ENCODE data around the gene TCP11L2. TPM values are rescaled to one million over a fixed set of nuclear protein-coding genes. Genes with fewer than 3 reads are reported as not detected.

TCP11L2 gene
- total RNA-seq, 4 donors from 2014 or later, result 55.5 to 81.4 (median 72.7) TPM

DNA sequence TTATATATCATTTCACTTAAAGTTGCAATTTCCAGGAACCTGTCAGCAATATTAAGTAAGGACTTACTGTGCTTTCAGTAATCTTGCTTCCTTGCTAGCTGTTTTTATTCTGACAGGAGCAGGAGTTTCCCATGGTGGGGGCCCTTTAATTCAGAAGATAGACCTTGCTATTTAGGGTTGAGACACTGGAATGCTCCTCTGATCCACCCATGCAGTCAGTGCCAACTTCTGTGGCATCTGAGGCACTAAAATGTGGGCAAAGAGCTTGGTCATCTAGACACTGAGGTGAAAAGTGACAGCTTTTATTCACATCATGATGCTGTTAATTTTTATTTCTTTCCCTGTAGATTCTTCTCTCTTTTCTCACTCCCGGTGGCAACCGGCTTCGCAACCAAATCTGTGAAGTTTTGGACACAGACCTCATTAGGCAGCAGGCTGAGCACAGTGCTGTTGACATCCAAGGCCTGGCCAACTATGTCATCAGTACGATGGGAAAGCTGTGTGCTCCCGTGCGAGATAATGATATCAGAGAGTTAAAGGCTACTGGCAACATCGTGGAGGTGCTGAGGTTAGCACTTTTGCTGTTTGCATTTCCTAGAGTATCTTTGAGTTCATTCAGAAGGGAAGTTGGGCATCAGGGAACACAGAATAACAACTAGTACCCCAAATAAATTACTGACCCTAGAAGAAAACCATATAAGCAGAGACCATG lies 18.8 kb downstream of the TCP11L2 start:
- WGBS, 2 donors, result 67 to 77% methylated on average over 7 of the region's 7 CpGs
- no peak overlapping the region for H3K4me3 ChIP-seq (ENCODE audit: low read depth, poor library complexity, severe bottlenecking)
- DNase-seq (ENCODE audit: low spot score in 2 of 2), result no peak
- intact Hi-C loops (cut with DNase I; ENCODE audit: low total_unique reads), result no loop called here
- TF ChIP-seq, protein P1, sequence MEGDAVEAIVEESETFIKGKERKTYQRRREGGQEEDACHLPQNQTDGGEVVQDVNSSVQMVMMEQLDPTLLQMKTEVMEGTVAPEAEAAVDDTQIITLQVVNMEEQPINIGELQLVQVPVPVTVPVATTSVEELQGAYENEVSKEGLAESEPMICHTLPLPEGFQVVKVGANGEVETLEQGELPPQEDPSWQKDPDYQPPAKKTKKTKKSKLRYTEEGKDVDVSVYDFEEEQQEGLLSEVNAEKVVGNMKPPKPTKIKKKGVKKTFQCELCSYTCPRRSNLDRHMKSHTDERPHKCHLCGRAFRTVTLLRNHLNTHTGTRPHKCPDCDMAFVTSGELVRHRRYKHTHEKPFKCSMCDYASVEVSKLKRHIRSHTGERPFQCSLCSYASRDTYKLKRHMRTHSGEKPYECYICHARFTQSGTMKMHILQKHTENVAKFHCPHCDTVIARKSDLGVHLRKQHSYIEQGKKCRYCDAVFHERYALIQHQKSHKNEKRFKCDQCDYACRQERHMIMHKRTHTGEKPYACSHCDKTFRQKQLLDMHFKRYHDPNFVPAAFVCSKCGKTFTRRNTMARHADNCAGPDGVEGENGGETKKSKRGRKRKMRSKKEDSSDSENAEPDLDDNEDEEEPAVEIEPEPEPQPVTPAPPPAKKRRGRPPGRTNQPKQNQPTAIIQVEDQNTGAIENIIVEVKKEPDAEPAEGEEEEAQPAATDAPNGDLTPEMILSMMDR (IDR thresholded peaks at IDR 0.05), result no peak
- no peak for TF ChIP-seq POLR2A (IDR thresholded peaks at IDR 0.05)

DNA sequence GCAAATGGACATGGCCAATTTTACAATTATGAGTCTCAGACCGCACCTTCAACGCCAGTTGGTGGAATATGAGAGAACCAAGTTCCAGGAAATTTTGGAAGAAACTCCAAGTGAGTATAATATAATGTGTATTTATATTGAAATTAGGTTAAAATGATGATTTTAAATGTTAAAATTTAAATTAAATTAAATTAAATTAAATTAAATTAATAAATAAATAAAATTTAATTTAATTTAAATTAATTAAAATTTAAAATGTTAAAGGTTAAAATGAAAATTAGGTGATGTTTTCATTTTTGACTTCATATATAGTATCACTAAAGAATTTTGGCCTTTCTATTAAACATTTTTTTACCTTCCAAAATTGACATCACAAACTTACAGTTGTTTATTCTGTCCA lies 21.0 kb downstream of the TCP11L2 start:
- no peak for TF ChIP-seq POLR2A (IDR thresholded peaks at IDR 0.05)
- TF ChIP-seq, protein P1 (IDR thresholded peaks at IDR 0.05), result no peak
- DNase-seq (ENCODE audit: low spot score in 2 of 2), result no peak
- 96 to 99% methylated on average over 2 of the region's 2 CpGs for WGBS, 2 donors
- no peak overlapping the region for H3K4me3 ChIP-seq (ENCODE audit: low read depth, poor library complexity, severe bottlenecking)
- intact Hi-C loops (cut with DNase I; ENCODE audit: low total_unique reads), result no loop called here

DNA sequence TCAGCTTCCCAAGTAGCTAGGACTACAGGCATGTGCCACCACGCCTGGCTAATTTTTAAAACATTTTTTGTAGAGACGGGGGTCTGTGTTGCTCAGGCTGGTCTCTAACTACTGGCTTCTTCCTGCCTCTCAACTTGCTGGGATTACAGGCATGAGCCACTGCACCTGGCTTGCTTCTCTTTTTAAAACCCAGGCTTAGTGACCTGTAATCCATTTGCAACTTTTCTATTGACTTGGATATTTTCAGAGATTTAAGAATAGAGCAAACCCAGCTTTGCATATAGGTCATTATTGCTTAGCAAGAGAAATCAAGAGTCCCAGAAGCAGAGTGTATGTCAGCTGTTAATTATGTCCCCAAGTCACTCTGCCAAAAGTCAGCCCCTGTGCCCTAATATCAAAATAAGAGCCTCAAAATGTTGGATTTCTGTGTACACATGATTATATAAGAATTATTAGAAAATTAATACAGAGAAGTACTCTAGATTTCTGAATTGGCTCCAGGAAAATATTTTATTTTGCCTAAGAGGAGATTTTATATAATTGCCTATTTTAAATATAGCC lies 24.9 kb downstream of the TCP11L2 start:
- H3K4me3 ChIP-seq (ENCODE audit: low read depth, poor library complexity, severe bottlenecking), result no peak overlapping the region
- WGBS, 2 donors, result 73% methylated on average over 2 of the region's 2 CpGs
- TF ChIP-seq POLR2A (IDR thresholded peaks at IDR 0.05), result no peak
- TF ChIP-seq, protein P1 (IDR thresholded peaks at IDR 0.05), result no peak
- DNase-seq (ENCODE audit: low spot score in 2 of 2), result no peak
- intact Hi-C loops (cut with DNase I; ENCODE audit: low total_unique reads), result no loop called here

DNA sequence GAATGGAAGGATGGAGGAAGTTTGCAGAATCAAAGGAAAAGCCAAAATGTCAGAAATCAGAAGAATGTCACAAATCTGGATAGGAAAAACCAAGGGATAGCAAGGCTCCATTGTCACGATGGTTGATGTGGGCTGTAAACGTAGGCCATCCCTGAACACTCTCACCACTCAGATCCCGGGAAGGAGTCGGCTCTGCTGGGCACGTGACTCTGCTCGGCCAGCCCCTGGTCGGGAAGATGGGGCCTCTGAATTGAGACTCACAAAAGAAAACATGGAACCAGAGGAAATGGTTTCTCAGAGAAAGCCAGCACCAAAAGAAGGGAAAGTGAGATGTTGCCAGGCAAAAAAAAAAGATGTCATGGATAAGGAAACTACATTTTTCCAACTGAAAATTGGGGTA lies 26.2 kb downstream of the TCP11L2 start:
- intact Hi-C loops (cut with DNase I; ENCODE audit: low total_unique reads), result no loop called here
- no peak overlapping the region for H3K4me3 ChIP-seq (ENCODE audit: low read depth, poor library complexity, severe bottlenecking)
- no peak for DNase-seq (ENCODE audit: low spot score in 2 of 2)
- 80 to 86% methylated on average over 7 of the region's 7 CpGs for WGBS, 2 donors
- no peak for TF ChIP-seq POLR2A (IDR thresholded peaks at IDR 0.05)
- TF ChIP-seq, protein P1 (IDR thresholded peaks at IDR 0.05), result no peak

DNA sequence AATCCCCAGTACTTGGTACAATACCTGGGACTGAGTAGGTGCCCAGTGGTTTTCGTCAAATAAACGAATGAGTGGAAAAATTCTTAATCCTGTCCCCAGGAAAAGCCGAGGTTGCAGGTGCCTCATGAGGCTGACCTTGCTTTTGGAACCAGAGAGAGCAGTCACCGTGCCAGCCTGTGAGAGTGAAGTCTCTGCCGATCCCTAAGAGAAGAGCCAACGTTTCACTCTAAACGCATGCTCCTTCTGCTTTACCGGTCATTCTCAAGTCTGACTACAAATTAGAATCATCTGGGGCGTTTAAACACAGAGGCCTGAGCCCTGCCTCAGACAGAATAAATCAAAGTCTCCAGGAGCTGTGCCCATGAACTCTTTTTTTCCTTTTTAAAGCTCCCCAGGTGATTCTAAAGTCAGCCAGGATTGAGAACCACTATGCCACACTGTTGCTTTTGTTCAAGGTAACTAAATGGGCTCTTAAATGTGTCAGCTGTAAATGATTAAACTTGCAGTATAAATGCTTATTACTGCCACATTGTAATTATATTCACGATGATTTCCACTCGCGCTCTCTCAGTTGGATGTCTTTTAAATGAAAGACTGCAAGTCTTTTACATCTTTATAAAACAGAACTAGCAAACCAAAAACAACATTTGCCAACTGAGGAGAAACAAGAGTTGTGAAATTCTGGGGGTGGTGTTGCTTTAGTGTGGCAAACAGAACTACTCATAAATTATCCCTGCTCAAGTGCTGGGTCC lies 26.9 kb downstream of the TCP11L2 start:
- no peak overlapping the region for H3K4me3 ChIP-seq (ENCODE audit: low read depth, poor library complexity, severe bottlenecking)
- no peak for TF ChIP-seq POLR2A (IDR thresholded peaks at IDR 0.05)
- TF ChIP-seq, protein P1 (IDR thresholded peaks at IDR 0.05), result no peak
- intact Hi-C loops (cut with DNase I; ENCODE audit: low total_unique reads), result no loop called here
- WGBS, 2 donors, result 53 to 54% methylated on average over 12 of the region's 12 CpGs
- DNase-seq (ENCODE audit: low spot score in 2 of 2), result no peak
